HG03457 (cell line): Measurements from ENCODE around the gene GRIN2B.

ENCODE experiments used
- ATAC-seq: cut with Tn5 transposase; IDR thresholded peaks from one replicate; pipeline ENCODE4 v1.9.1; 2021; ENCODE audit warnings: moderate number of reproducible peaks; ENCODE audit not compliant: unreplicated experiment

Gene GRIN2B

GRCh38 chr12:13959131-13959723 lies 22.2 kb downstream of the GRIN2B start:
- no peak for ATAC-seq

GRCh38 chr12:13957576-13957975 lies 23.8 kb downstream of the GRIN2B start:
- ATAC-seq = no peak

GRCh38 chr12:13956060-13956590 lies 25.3 kb downstream of the GRIN2B start:
- ATAC-seq = no peak

GRCh38 chr12:13952096-13952495 lies 29.3 kb downstream of the GRIN2B start:
- no peak for ATAC-seq

- no peak for ATAC-seq
Observed at GRCh38 chr12:13950502-13950901, 30.9 kb downstream of the GRIN2B start.

- ATAC-seq = no peak
Observed at GRCh38 chr12:13948621-13949020, 32.8 kb downstream of the GRIN2B start.

- ATAC-seq = no peak
Observed at GRCh38 chr12:13947276-13947946, 34.0 kb downstream of the GRIN2B start.

GRCh38 chr12:13945641-13946040 lies 35.8 kb downstream of the GRIN2B start:
- no peak for ATAC-seq

- no peak for ATAC-seq
Observed at GRCh38 chr12:13945236-13945635, 36.2 kb downstream of the GRIN2B start.

- ATAC-seq = no peak
Observed at GRCh38 chr12:13942826-13943225, 38.6 kb downstream of the GRIN2B start.

GRCh38 chr12:13941258-13942249 lies 39.8 kb downstream of the GRIN2B start:
- peak; percentile 65 for ATAC-seq

- ATAC-seq = no peak
Observed at GRCh38 chr12:13940335-13940865, 41.0 kb downstream of the GRIN2B start.

GRCh38 chr12:13937735-13938134 lies 43.7 kb downstream of the GRIN2B start:
- ATAC-seq = no peak

- ATAC-seq = no peak
Observed at GRCh38 chr12:13935169-13935568, 46.2 kb downstream of the GRIN2B start.
